HG03558 (cell line): ENCODE data around the gene ARMC7.
A peak's percentile ranks its signal among the peaks of the same experiment; 100 is the strongest.
"Not testable (repeated sequence)": the region's sequence is repeated elsewhere in the genome, so short reads cannot be mapped to it uniquely, and the experiment has no call there.

ENCODE experiments used
- ATAC-seq: cut with Tn5 transposase; IDR thresholded peaks from one replicate; pipeline ENCODE4 v1.9.1; 2021; ENCODE audit warnings: moderate number of reproducible peaks; ENCODE audit not compliant: unreplicated experiment; ENCODE audit errors: extremely low read depth

Gene ARMC7

GRCh38 chr17:75126954-75127353 lies 17.2 kb downstream of the ARMC7 start:
- ATAC-seq = no peak

- not testable (repeated sequence) for ATAC-seq
Measured at GRCh38 chr17:75127936-75128335, 18.2 kb downstream of the ARMC7 start.

GRCh38 chr17:75128694-75129505 lies 19.1 kb downstream of the ARMC7 start:
- ATAC-seq = no peak

- no peak for ATAC-seq
Measured at GRCh38 chr17:75129576-75129975, 19.8 kb downstream of the ARMC7 start.

- ATAC-seq = no peak
Measured at GRCh38 chr17:75130059-75130631, 20.4 kb downstream of the ARMC7 start.

- no peak for ATAC-seq
Measured at GRCh38 chr17:75130632-75131277, 21.0 kb downstream of the ARMC7 start.

- peak; percentile 44 for ATAC-seq
Measured at GRCh38 chr17:75131278-75132017, 21.7 kb downstream of the ARMC7 start, which contains the start of gene NT5C. Gene NT5C (minus strand): TSS chr17:75131742. CDS start chr17:75131707, 35 bp downstream.

GRCh38 chr17:75132018-75133000 lies 22.5 kb downstream of the ARMC7 start:
- not testable (repeated sequence) for ATAC-seq

GRCh38 chr17:75133001-75133400 lies 23.2 kb downstream of the ARMC7 start:
- no peak for ATAC-seq

GRCh38 chr17:75133607-75134347 lies 24.0 kb downstream of the ARMC7 start:
- not testable (repeated sequence) for ATAC-seq

- ATAC-seq = no peak
Measured at GRCh38 chr17:75135452-75135851, 25.7 kb downstream of the ARMC7 start.

- ATAC-seq = no peak
Measured at GRCh38 chr17:75135946-75136345, 26.2 kb downstream of the ARMC7 start.

- not testable (repeated sequence) for ATAC-seq
Measured at GRCh38 chr17:75137762-75138161, 28.0 kb downstream of the ARMC7 start.

- ATAC-seq = no peak
Measured at GRCh38 chr17:75138519-75138918, 28.8 kb downstream of the ARMC7 start.

- no peak for ATAC-seq
Measured at GRCh38 chr17:75142236-75142971, 32.6 kb downstream of the ARMC7 start.

- ATAC-seq = no peak
Measured at GRCh38 chr17:75144816-75145512, 35.2 kb downstream of the ARMC7 start.

GRCh38 chr17:75146592-75146991 lies 36.8 kb downstream of the ARMC7 start:
- ATAC-seq = no peak
